Activated naive CD4-positive, alpha-beta T cell treated with anti-CD3 and anti-CD28 coated beads, Interleukin-2, amount 50 U/mL, for 72 hours (primary cell): ENCODE results near the gene CLEC2L. TPM values are rescaled to one million over a fixed set of nuclear protein-coding genes. Genes with fewer than 3 reads are reported as not detected.

Experiments
- ATAC-seq, 2 donors: fragments of 150-1000 bp; cut with Tn5 transposase; 2 replicates each; pipeline ENCODE4 v1.10.0; 2021; ENCODE audit warnings: mild to moderate bottlenecking in 2 of 2, moderate library complexity in 2 of 2
- DNase-seq, 2 donors: peaks; one replicate each; pipeline ENCODE4 v3.0.0; 2021 to 2022; ENCODE audit warnings: low spot score in 2 of 2
- H3K27ac Mint-ChIP-seq, 2 donors: one replicate each; pipeline ENCODE4 v1.8.0; 2022; ENCODE audit warnings: mild to moderate bottlenecking in 2 of 2, mixed read lengths in 2 of 2
- H3K36me3 Mint-ChIP-seq, 2 donors: one replicate each; pipeline ENCODE4 v1.8.0; 2022; ENCODE audit warnings: mixed read lengths in 2 of 2
- H3K9me3 Mint-ChIP-seq, 2 donors: one replicate each; pipeline ENCODE4 v1.8.0; 2022; ENCODE audit warnings: mixed read lengths in 2 of 2
- total RNA-seq, 2 donors: library from RNA; stranded (reverse); gene quantifications; one replicate each; pipeline ENCODE4 v1.2.3, GENCODE V29; 2022

CLEC2L gene
- total RNA-seq, 2 donors from 2014 or later, result not detected

- Mint-ChIP-seq H3K36me3 (peaks cover 0 to 7% of the 10 kb centered on the region in 2 donors), H3K27ac (no peak overlapping the region), H3K9me3 (no peaks in the 10 kb centered on the region)
- DNase-seq (no peak), ATAC-seq (no peak)
Observed at GRCh38 chr7:139566075-139566474, 42.6 kb downstream of the CLEC2L start.

GRCh38 chr7:139566736-139567646 lies 43.5 kb downstream of the CLEC2L start:
- DNase-seq (no peak), ATAC-seq (no peak)
- Mint-ChIP-seq H3K36me3 (peaks cover 0 to 7% of the 10 kb centered on the region in 2 donors), H3K27ac (no peak overlapping the region), H3K9me3 (no peaks in the 10 kb centered on the region)

- no peaks in the 10 kb centered on the region for H3K9me3 Mint-ChIP-seq
- DNase-seq (no peak), ATAC-seq (no peak)
- peak overlapping the region in 1 of 2 donors; percentile 77 for H3K27ac Mint-ChIP-seq
- H3K36me3 Mint-ChIP-seq, result peaks cover 0 to 7% of the 10 kb centered on the region in 2 donors
Observed at GRCh38 chr7:139567647-139568345, 44.3 kb downstream of the CLEC2L start.

GRCh38 chr7:139568346-139568675 lies 44.8 kb downstream of the CLEC2L start:
- peaks cover 0 to 7% of the 10 kb centered on the region in 2 donors for H3K36me3 Mint-ChIP-seq

GRCh38 chr7:139568813-139569490 lies 45.5 kb downstream of the CLEC2L start:
- Mint-ChIP-seq H3K9me3 (no peaks in the 10 kb centered on the region), H3K36me3 (peaks cover 0 to 7% of the 10 kb centered on the region in 2 donors), H3K27ac (no peak overlapping the region)
- DNase-seq (peak in 1 of 2 donors; percentile 33), ATAC-seq (no peak)

More at GRCh38 chr7:139568346-139568675, 44.8 kb downstream of the CLEC2L start:
- DNase-seq (peak in 1 of 2 donors; percentile 26), ATAC-seq (no peak)
- no peak overlapping the region for H3K27ac Mint-ChIP-seq
- H3K9me3 Mint-ChIP-seq, result no peaks in the 10 kb centered on the region

- Mint-ChIP-seq H3K27ac (no peak overlapping the region), H3K9me3 (no peaks in the 10 kb centered on the region), H3K36me3 (peaks cover 0 to 7% of the 10 kb centered on the region in 2 donors)
- DNase-seq (peak in 1 of 2 donors; percentile 7), ATAC-seq (no peak)
Observed at GRCh38 chr7:139570119-139570518, 46.6 kb downstream of the CLEC2L start.

- peaks cover 0 to 7% of the 10 kb centered on the region in 2 donors for H3K36me3 Mint-ChIP-seq
- no peak overlapping the region for H3K27ac Mint-ChIP-seq
- DNase-seq (no peak), ATAC-seq (no peak)
- no peaks in the 10 kb centered on the region for H3K9me3 Mint-ChIP-seq
Observed at GRCh38 chr7:139570626-139571025, 47.1 kb downstream of the CLEC2L start.

GRCh38 chr7:139571190-139571589 lies 47.7 kb downstream of the CLEC2L start:
- ATAC-seq (no peak), DNase-seq (peak in 1 of 2 donors; percentile 9)
- Mint-ChIP-seq H3K27ac (no peak overlapping the region), H3K36me3 (peaks cover 0 to 7% of the 10 kb centered on the region in 2 donors), H3K9me3 (no peaks in the 10 kb centered on the region)

GRCh38 chr7:139571651-139572050 lies 48.2 kb downstream of the CLEC2L start:
- Mint-ChIP-seq H3K36me3 (peaks cover 0 to 7% of the 10 kb centered on the region in 2 donors), H3K9me3 (no peaks in the 10 kb centered on the region), H3K27ac (no peak overlapping the region)
- ATAC-seq (no peak), DNase-seq (no peak)

- Mint-ChIP-seq H3K36me3 (peaks cover 0 to 7% of the 10 kb centered on the region in 2 donors), H3K27ac (no peak overlapping the region), H3K9me3 (no peaks in the 10 kb centered on the region)
- no peak for ATAC-seq
- DNase-seq, result no peak
Observed at GRCh38 chr7:139572071-139572470, 48.6 kb downstream of the CLEC2L start.

GRCh38 chr7:139572704-139573385 lies 49.4 kb downstream of the CLEC2L start:
- ATAC-seq (no peak), DNase-seq (no peak)
- Mint-ChIP-seq H3K9me3 (no peaks in the 10 kb centered on the region), H3K27ac (no peak overlapping the region), H3K36me3 (peaks cover 0 to 6% of the 10 kb centered on the region in 2 donors)

- Mint-ChIP-seq H3K36me3 (no peaks in the 10 kb centered on the region), H3K9me3 (no peaks in the 10 kb centered on the region)
- no peak for ATAC-seq
Observed at GRCh38 chr7:139573871-139574270, 50.4 kb downstream of the CLEC2L start.

GRCh38 chr7:139574618-139575337 lies 51.3 kb downstream of the CLEC2L start:
- H3K9me3 Mint-ChIP-seq, result no peaks in the 10 kb centered on the region
- DNase-seq, result no peak
- no peak for ATAC-seq

More at GRCh38 chr7:139573871-139574270, 50.4 kb downstream of the CLEC2L start:
- DNase-seq, result no peak
- peak overlapping the region in 1 of 2 donors; percentile 72 for H3K27ac Mint-ChIP-seq

GRCh38 chr7:139575338-139575680 lies 51.8 kb downstream of the CLEC2L start:
- ATAC-seq (no peak), DNase-seq (no peak)
- H3K9me3 Mint-ChIP-seq, result no peaks in the 10 kb centered on the region
- H3K27ac Mint-ChIP-seq, result peak overlapping the region in 1 of 2 donors; percentile 31
- no peaks in the 10 kb centered on the region for H3K36me3 Mint-ChIP-seq

More at GRCh38 chr7:139574618-139575337, 51.3 kb downstream of the CLEC2L start:
- peak overlapping the region in 1 of 2 donors; percentile 72 for H3K27ac Mint-ChIP-seq
- no peaks in the 10 kb centered on the region for H3K36me3 Mint-ChIP-seq

GRCh38 chr7:139576179-139576973 lies 52.9 kb downstream of the CLEC2L start:
- peak overlapping the region in 1 of 2 donors; percentile 72 for H3K27ac Mint-ChIP-seq
- no peak for DNase-seq
- no peaks in the 10 kb centered on the region for H3K9me3 Mint-ChIP-seq
- ATAC-seq, result no peak
- no peaks in the 10 kb centered on the region for H3K36me3 Mint-ChIP-seq
